Heart left ventricle (tissue), 13 donors: ENCODE results near the gene TMEM130.

Experiments used
- POLR2A ChIP-seq, 2 donors: fragments of 450-650 bp; IDR thresholded peaks; one replicate each; pipeline ENCODE4 v1.6.1; 2017; ENCODE audit warnings: antibody characterized with exemption in 2 of 2, mild to moderate bottlenecking in 2 of 2, moderate library complexity in 2 of 2
- TF ChIP-seq, protein P1 (sequence below), 12 donors: fragments of 200-600 bp; sonication (generic) in 4 of 12; IDR thresholded peaks; one replicate each; pipeline versions ENCODE4 v1.5.0 to v1.8.0; 2018 to 2022; ENCODE audit warnings: antibody characterized with exemption in 12 of 12, mild to moderate bottlenecking in 5 of 12
- donor health status: ischemic (EF 13 %, LVEDD 7.1; RV severe dilation, severe dysfunction).
- donor health status: DM: no; HTN: yes; CAD: no.
- donor health status: DM: no; HTN: no; CAD: no.
- donor health status: ischemic (EF 25% LVEDD 6.9; RV normal size, moderate dysfunction).
- donor health status: ischemic (EF 25% LVEDD 5.7; RV mildly dilated, moderate dysfunction).
- donor health status: ischemic (EF 35%, LVEDD 5.7; RV mildly dilated, moderate dysfunction).
- donor health status: nonischemic (EF 11% LVEDD 7.7; RV severe dilation, severe dysfunction).
- donor health status: DM: yes; HTN: yes; CAD: no.
- donor health status: PGD.
- donor health status: ischemic (EF 29% LVEDD 5.4; RV normal size, mild dysfunction).
- donor health status: nonischemic (EF 23%, LVEDD 6.1; RV moderate dilation, normal function).

DNA sequence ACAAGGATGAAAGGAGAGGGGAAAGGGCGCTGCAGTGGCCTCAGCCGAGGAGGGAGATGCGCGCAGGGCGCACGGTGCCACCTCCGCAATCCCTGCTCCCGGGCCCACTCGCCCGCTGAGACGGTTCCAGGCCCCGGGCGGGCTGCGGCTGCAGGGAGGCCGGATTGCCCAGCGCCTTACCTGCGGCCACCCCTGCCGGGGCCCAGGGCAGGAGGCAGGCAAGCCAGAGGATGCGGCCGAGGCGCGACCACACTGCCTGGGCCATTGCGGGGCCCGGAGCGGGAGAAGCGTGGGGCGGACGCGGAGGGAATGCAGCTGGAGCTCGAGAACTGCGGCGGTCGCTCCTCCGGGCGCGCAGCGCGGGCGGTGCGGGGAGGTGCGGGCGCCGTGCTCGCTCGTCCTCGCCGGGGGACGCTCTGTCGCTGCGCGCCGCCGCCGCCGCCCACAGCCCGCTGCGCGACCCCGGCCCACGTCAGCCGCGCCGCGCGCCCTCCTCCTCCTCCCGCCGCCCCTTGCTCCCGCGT, at the start of gene TMEM130:
- TF ChIP-seq, protein P1, sequence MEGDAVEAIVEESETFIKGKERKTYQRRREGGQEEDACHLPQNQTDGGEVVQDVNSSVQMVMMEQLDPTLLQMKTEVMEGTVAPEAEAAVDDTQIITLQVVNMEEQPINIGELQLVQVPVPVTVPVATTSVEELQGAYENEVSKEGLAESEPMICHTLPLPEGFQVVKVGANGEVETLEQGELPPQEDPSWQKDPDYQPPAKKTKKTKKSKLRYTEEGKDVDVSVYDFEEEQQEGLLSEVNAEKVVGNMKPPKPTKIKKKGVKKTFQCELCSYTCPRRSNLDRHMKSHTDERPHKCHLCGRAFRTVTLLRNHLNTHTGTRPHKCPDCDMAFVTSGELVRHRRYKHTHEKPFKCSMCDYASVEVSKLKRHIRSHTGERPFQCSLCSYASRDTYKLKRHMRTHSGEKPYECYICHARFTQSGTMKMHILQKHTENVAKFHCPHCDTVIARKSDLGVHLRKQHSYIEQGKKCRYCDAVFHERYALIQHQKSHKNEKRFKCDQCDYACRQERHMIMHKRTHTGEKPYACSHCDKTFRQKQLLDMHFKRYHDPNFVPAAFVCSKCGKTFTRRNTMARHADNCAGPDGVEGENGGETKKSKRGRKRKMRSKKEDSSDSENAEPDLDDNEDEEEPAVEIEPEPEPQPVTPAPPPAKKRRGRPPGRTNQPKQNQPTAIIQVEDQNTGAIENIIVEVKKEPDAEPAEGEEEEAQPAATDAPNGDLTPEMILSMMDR (IDR thresholded peaks at IDR 0.05), result no peak
- no peak for TF ChIP-seq POLR2A (IDR thresholded peaks at IDR 0.05)
